H1 (cell line): ENCODE results near the gene CASP5. TPM values are rescaled to one million over a fixed set of nuclear protein-coding genes. Genes with fewer than 3 reads are reported as not detected.

Experiments used
- polyA plus RNA-seq, 7 experiments: library from polyadenylated mRNA; depleted of rRNA in 3 of 7; stranded (reverse) in 5 of 7; unstranded in 2 of 7; fragments of >200 nt in 5 of 7; fragments of 200-250 nt in 2 of 7; gene quantifications; 1 replicate in 5 of 7; 2 replicates in 1 of 7; 4 replicates in 1 of 7; pipeline versions ENCODE4 v1.2.1 to v1.2.3, GENCODE V29; 2011 to 2013; ENCODE audit warnings: missing spikeins in 2 of 7, mixed read lengths in 2 of 7
- total RNA-seq: library from RNA; stranded (reverse); fragmentation: NEBNext Ultra II Directional; extraction: Animal tissue kit (Norgen Biotek cat#: 25700); gene quantifications from 2 replicates; pipeline ENCODE4 v1.2.1, GENCODE V29; 2021

CASP5 gene
- total and polyA plus RNA-seq, 2 of the 8 experiments (the other 6 are each of a cell fraction or from before 2014, with no cell fraction given) = not detected

Other genes starting within 250 kb of the CASP5 start
- gene CASP12, start 124.7 kb downstream of the CASP5 start, total RNA-seq = not detected in 2 replicates
- gene CASP12, start 124.7 kb downstream of the CASP5 start, polyA plus RNA-seq (2011; rRNA removed) = not detected in 2 replicates
- gene CASP4, start 54.6 kb downstream of the CASP5 start, total RNA-seq = not detected in 2 replicates
- 0.05 and 0.09 TPM in 2 replicates for gene CASP4, start 54.6 kb downstream of the CASP5 start, polyA plus RNA-seq (2011; rRNA removed)
- not detected in 2 replicates for gene CASP1, start 12.0 kb upstream of the CASP5 start, total RNA-seq
- not detected in 2 replicates for gene CASP1, start 12.0 kb upstream of the CASP5 start, polyA plus RNA-seq (2011; rRNA removed)
- not detected in 2 replicates for gene CARD16, start 22.2 kb upstream of the CASP5 start, total RNA-seq
- not detected in 2 replicates for gene CARD16, start 22.2 kb upstream of the CASP5 start, polyA plus RNA-seq (2011; rRNA removed)
- gene CARD18, start 116.6 kb upstream of the CASP5 start, total RNA-seq = not detected in 2 replicates
- gene CARD18, start 116.6 kb upstream of the CASP5 start, polyA plus RNA-seq (2011; rRNA removed) = not detected in 2 replicates